SK-N-SH treated with all-trans-retinoic acid at 6 μM for 48 hours (cell line): ENCODE measurements around the gene ACKR3.

Experiments used
- PATZ1 ChIP-seq: fragments of 250-450 bp; sonication (Bioruptor Pico); IDR thresholded peaks from 2 replicates; pipeline ENCODE4 v1.8.0; 2020; ENCODE audit warnings: mild to moderate bottlenecking, moderate library complexity, borderline replicate concordance
- ZFP30 ChIP-seq: fragments of 450-650 bp; formaldehyde crosslinking; IDR thresholded peaks from 2 replicates; pipeline ENCODE4 v1.5.0; 2022; ENCODE audit warnings: mild to moderate bottlenecking, moderate library complexity
- ZNF8 ChIP-seq: fragments of 450-650 bp; formaldehyde crosslinking; IDR thresholded peaks from 2 replicates; pipeline ENCODE4 v1.5.0; 2020; ENCODE audit warnings: mild to moderate bottlenecking, moderate library complexity

GRCh38 chr2:236545814-236546480 is 23.7 kb upstream of the ACKR3 start:
- no peak for TF ChIP-seq ZNF8 (CRISPR knock-in tag)
- TF ChIP-seq ZFP30, result no peak
- no peak for TF ChIP-seq PATZ1 (CRISPR knock-in tag)
